Hepatocyte (in vitro differentiated cells): ENCODE data around the gene BIVM. TPM values are rescaled to one million over a fixed set of nuclear protein-coding genes. Genes with fewer than 3 reads are reported as not detected.

ENCODE experiments used
- DNase-seq: peaks from one replicate; pipeline ENCODE4 v3.0.0-alpha.2; 2016; ENCODE audit warnings: low spot score
- H2AFZ ChIP-seq: fragments of 200-600 bp; sonication (generic); 2 replicates; pipeline ENCODE4 v1.6.0; 2016; ENCODE audit warnings: antibody characterized with exemption, mild to moderate bottlenecking
- H3K27ac ChIP-seq: fragments of 200-600 bp; sonication (generic); 2 replicates; pipeline ENCODE4 v1.5.1; 2016; ENCODE audit warnings: mild to moderate bottlenecking
- H3K27me3 ChIP-seq: fragments of 200-600 bp; sonication (generic); 2 replicates; pipeline ENCODE4 v1.6.1; 2016
- H3K36me3 ChIP-seq: fragments of 200-600 bp; sonication (generic); replicated peaks from 2 replicates; pipeline ENCODE4 v1.5.1; 2016; ENCODE audit warnings: low read depth; ENCODE audit not compliant: insufficient read depth
- H3K4me1 ChIP-seq: fragments of 200-600 bp; sonication (generic); 2 replicates; pipeline ENCODE4 v1.5.1; 2016; ENCODE audit warnings: mild to moderate bottlenecking, moderate library complexity; ENCODE audit not compliant: insufficient read depth
- H3K4me2 ChIP-seq: fragments of 200-600 bp; sonication (generic); 2 replicates; pipeline ENCODE4 v1.6.0; 2016
- H3K4me3 ChIP-seq: fragments of 200-600 bp; sonication (generic); 2 replicates; pipeline ENCODE4 v1.5.1; 2016; ENCODE audit warnings: mild to moderate bottlenecking
- H3K79me2 ChIP-seq: fragments of 200-600 bp; sonication (generic); 2 replicates; pipeline ENCODE4 v1.6.0; 2017; ENCODE audit warnings: mild to moderate bottlenecking
- H3K9me2 ChIP-seq: fragments of 200-600 bp; sonication (generic); replicated peaks from 2 replicates; pipeline ENCODE4 v1.6.0; 2017; ENCODE audit warnings: mild to moderate bottlenecking; ENCODE audit not compliant: insufficient read depth
- H3K9me3 ChIP-seq: fragments of 200-600 bp; sonication (generic); 2 replicates; pipeline ENCODE4 v1.5.1; 2016; ENCODE audit warnings: low read depth, mild to moderate bottlenecking
- H4K20me1 ChIP-seq: fragments of 200-600 bp; sonication (generic); 2 replicates; pipeline ENCODE4 v1.6.0; 2016; ENCODE audit warnings: mild to moderate bottlenecking; ENCODE audit not compliant: insufficient read depth, poor library complexity, severe bottlenecking
- EZH2 ChIP-seq: fragments of 200-600 bp; sonication (generic); IDR thresholded peaks from 2 replicates; pipeline ENCODE4 v1.6.1; 2016; ENCODE audit warnings: antibody characterized with exemption, mild to moderate bottlenecking, borderline replicate concordance
- EZH2phosphoT487 ChIP-seq: fragments of 200-600 bp; sonication (generic); IDR thresholded peaks from one replicate; pipeline ENCODE4 v1.6.1; 2018; ENCODE audit warnings: antibody characterized with exemption, mild to moderate bottlenecking, low read depth, moderate library complexity; ENCODE audit not compliant: unreplicated experiment, severe bottlenecking
- WGBS: methylation state at CpG from one replicate; pipeline ENCODE4 v1.1.6; 2016; ENCODE audit warnings: low lambda C conversion rate; ENCODE audit errors: missing lambda C conversion rate; 5-methylcytosine and 5-hydroxymethylcytosine counted together
- polyA plus RNA-seq: library from polyadenylated mRNA; unstranded; fragments of >200 nt; fragmentation: Nextera tagmentation; extraction: Ambion mirVana; gene quantifications from 2 replicates; pipeline ENCODE4 v1.2.1, GENCODE V29; 2016
- total RNA-seq: library from RNA; depleted of rRNA; stranded (reverse); fragments of >200 nt; gene quantifications from 2 replicates; pipeline ENCODE4 v1.2.3, GENCODE V29; 2014
- TF ChIP-seq, protein P1 (sequence below): fragments of 200-600 bp; sonication (generic); IDR thresholded peaks from 2 replicates; pipeline ENCODE4 v1.5.1; 2016; ENCODE audit warnings: antibody characterized with exemption, mild to moderate bottlenecking; ENCODE audit not compliant: poor library complexity

Gene BIVM
- total and polyA plus RNA-seq, 2 experiments from 2014 or later: 10.7 to 33.5 TPM

DNA sequence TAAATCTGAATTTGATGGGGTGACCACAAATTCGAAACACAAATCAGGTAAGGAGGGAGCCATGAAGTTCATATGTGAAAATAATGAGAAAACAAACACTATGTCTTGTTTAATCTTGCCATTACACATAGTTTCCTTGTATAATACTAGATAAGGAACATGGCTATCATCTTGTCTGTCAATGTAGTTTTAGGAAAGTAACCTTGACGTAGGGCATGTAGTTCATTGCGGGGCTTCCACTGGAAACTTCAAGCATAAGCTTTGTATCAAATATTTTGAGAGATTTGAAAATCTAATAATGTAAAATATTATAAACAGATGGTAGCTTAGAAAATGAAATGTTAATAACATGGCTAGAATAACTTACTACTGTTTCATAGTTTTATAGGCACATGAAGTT is 8.8 kb downstream of the BIVM start:
- Histone ChIP-seq H3K4me1 (no peaks in the 10 kb centered on the region), H2AFZ (no peak overlapping the region), H3K79me2 (peaks cover 80% of the 10 kb centered on the region), H4K20me1 (no peaks in the 10 kb centered on the region), H3K4me2 (no peak overlapping the region), H3K27ac (no peak overlapping the region), H3K36me3 (no peaks in the 10 kb centered on the region), H3K9me2 (no peaks in the 10 kb centered on the region), H3K4me3 (no peak overlapping the region), H3K27me3 (no peaks in the 10 kb centered on the region), H3K9me3 (peaks cover 5% of the 10 kb centered on the region)
- TF ChIP-seq, protein P1, sequence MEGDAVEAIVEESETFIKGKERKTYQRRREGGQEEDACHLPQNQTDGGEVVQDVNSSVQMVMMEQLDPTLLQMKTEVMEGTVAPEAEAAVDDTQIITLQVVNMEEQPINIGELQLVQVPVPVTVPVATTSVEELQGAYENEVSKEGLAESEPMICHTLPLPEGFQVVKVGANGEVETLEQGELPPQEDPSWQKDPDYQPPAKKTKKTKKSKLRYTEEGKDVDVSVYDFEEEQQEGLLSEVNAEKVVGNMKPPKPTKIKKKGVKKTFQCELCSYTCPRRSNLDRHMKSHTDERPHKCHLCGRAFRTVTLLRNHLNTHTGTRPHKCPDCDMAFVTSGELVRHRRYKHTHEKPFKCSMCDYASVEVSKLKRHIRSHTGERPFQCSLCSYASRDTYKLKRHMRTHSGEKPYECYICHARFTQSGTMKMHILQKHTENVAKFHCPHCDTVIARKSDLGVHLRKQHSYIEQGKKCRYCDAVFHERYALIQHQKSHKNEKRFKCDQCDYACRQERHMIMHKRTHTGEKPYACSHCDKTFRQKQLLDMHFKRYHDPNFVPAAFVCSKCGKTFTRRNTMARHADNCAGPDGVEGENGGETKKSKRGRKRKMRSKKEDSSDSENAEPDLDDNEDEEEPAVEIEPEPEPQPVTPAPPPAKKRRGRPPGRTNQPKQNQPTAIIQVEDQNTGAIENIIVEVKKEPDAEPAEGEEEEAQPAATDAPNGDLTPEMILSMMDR: no peak
- TF ChIP-seq EZH2 (no peak), EZH2phosphoT487 (no peak)
- WGBS: 84% methylated on average over 3 of the region's 3 CpGs
- DNase-seq: no peak

DNA sequence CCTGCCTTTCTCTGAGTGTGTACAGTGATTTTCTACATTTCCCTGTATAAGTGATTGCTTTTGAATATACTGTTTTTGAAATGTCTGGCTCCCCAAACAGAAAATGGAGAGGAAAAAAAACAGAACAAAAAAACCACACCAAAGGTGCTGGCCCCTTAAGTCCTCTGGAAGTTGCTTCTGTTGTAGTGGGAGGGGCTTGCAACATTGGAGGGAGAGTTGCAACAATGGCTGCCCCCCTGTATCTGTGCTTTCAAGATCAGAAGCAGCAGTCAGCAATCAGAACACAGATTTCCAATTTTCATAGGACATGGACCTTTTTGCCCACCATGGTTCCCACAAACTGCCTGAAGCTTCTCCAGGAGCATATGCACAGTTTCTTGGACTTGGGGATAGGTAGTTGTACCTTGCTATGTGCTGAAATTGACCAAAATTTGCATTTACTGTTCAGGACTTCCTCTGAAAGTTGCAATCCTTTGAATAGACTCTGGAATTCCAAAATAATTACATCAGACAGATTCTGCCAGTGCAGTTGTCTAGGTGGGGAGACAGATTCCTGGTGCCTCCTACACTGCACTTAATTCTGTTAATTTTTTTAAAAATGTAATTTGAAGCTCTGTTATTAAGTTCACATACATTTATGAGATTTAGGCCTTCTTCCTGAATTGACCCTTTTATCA is 13.8 kb downstream of the BIVM start:
- TF ChIP-seq EZH2 (no peak), EZH2phosphoT487 (no peak)
- TF ChIP-seq, protein P1: no peak
- peaks cover 55% of the 10 kb centered on the region for H3K79me2 ChIP-seq
- H2AFZ ChIP-seq: no peak overlapping the region
- no peak overlapping the region for H3K27ac ChIP-seq
- H4K20me1 ChIP-seq: no peaks in the 10 kb centered on the region
- no peaks in the 10 kb centered on the region for H3K4me1 ChIP-seq
- DNase-seq: no peak
- no peaks in the 10 kb centered on the region for H3K36me3 ChIP-seq
- no peaks in the 10 kb centered on the region for H3K27me3 ChIP-seq
- H3K9me2 ChIP-seq: no peaks in the 10 kb centered on the region
- H3K9me3 ChIP-seq: peaks cover 5% of the 10 kb centered on the region
- H3K4me3 ChIP-seq: no peak overlapping the region
- H3K4me2 ChIP-seq: no peak overlapping the region

DNA sequence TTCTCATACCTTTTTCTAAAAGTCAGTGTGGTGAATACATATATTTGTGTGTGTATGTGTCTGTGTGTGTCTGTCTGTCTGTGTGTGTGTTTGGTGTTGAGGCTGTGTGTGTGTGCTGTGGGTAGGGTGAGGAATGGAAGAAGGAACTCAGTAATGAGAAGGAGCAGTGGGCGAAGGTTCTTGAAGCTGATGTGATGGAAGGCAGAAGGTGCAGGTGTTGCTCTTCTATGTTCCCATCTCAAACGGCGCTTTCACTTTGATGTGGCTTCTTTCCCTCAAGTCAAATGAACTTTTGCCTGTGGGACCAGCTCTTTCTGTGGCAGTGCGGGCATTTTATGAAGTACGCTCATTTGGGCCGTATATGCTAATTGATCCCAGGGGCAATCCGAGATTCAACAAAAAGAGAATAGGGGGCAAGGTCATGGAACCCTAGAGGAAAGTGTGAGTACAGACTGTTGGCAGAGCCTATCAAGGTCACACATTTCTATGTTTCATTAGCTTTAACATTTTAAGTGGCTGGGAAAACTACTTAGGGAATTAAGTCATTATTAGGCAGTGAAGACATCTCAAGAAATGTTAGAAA is 15.2 kb downstream of the BIVM start:
- DNase-seq: no peak
- Histone ChIP-seq H4K20me1 (no peaks in the 10 kb centered on the region), H3K36me3 (no peaks in the 10 kb centered on the region), H3K27me3 (no peaks in the 10 kb centered on the region), H2AFZ (no peak overlapping the region), H3K79me2 (peaks cover 43% of the 10 kb centered on the region), H3K4me2 (no peak overlapping the region), H3K9me3 (peaks cover 5% of the 10 kb centered on the region), H3K27ac (no peak overlapping the region), H3K4me3 (no peak overlapping the region), H3K9me2 (no peaks in the 10 kb centered on the region), H3K4me1 (no peaks in the 10 kb centered on the region)
- TF ChIP-seq EZH2 (no peak), EZH2phosphoT487 (no peak)
- TF ChIP-seq, protein P1: no peak
- WGBS: 86% methylated on average over 7 of the region's 7 CpGs
